PC-9 (cell line): ENCODE results near the gene SLAMF6. TPM values are rescaled to one million over a fixed set of nuclear protein-coding genes. Genes with fewer than 3 reads are reported as not detected.

ENCODE experiments used
- BruUV-seq: library from RNA; stranded (reverse); fragments of 400-500 nt; replicated peaks from 2 replicates; lab custom pipeline; 2021; lab: Mats Ljungman, UMichigan
- CTCF ChIA-PET: fragments of 300-600 bp; sonication (Branson Sonifier 250); formaldehyde crosslinking; loops from one replicate; lab custom pipeline; 2022; ENCODE audit warnings: antibody characterized with exemption; lab: Charles Lee
- POLR2A ChIA-PET: fragments of 300-600 bp; sonication (Branson Sonifier 250); formaldehyde crosslinking; loops from one replicate; lab custom pipeline; 2022; ENCODE audit warnings: antibody characterized with exemption; ENCODE audit not compliant: unreplicated experiment; lab: Charles Lee
- DNase-seq, 2 experiments: peaks; one replicate each; pipeline versions ENCODE4 v3.0.0 to v3.0.0-alpha.2; 2015 to 2022; ENCODE audit warnings: mixed read lengths in 1 of 2
- H2AFZ ChIP-seq: fragments of 200-600 bp; sonication (generic); 2 replicates; pipeline ENCODE4 v1.8.1; 2017; ENCODE audit warnings: antibody characterized with exemption
- H3F3A ChIP-seq: fragments of 200-600 bp; sonication (generic); 2 replicates; pipeline ENCODE4 v1.8.1; 2017; ENCODE audit warnings: antibody characterized with exemption, mild to moderate bottlenecking, low read depth; ENCODE audit not compliant: insufficient read depth
- H3K27ac ChIP-seq: fragments of 200-600 bp; sonication (generic); 2 replicates; pipeline ENCODE4 v1.6.1; 2016; ENCODE audit warnings: mixed run types
- H3K27me3 ChIP-seq: fragments of 200-600 bp; sonication (generic); 2 replicates; pipeline ENCODE4 v1.6.1; 2016; ENCODE audit warnings: low read depth, mixed run types; ENCODE audit not compliant: insufficient read depth
- H3K36me3 ChIP-seq: fragments of 200-600 bp; sonication (generic); 2 replicates; pipeline ENCODE4 v1.6.1; 2016; ENCODE audit warnings: low read depth, mixed run types
- H3K4me1 ChIP-seq: fragments of 200-600 bp; sonication (generic); replicated peaks from 2 replicates; pipeline ENCODE4 v1.6.1; 2016; ENCODE audit warnings: mixed run types; ENCODE audit not compliant: insufficient read depth
- H3K4me2 ChIP-seq: fragments of 200-600 bp; sonication (generic); 2 replicates; pipeline ENCODE4 v1.6.1; 2017; ENCODE audit warnings: mixed run types
- H3K4me3 ChIP-seq: fragments of 200-600 bp; sonication (generic); 2 replicates; pipeline ENCODE4 v1.6.1; 2016; ENCODE audit warnings: mixed run types
- H3K79me2 ChIP-seq: fragments of 200-600 bp; sonication (generic); 2 replicates; pipeline ENCODE4 v1.6.1; 2017; ENCODE audit warnings: low read depth, mixed run types
- H3K9me2 ChIP-seq: fragments of 200-600 bp; sonication (generic); 2 replicates; pipeline ENCODE4 v1.8.1; 2017; ENCODE audit warnings: mild to moderate bottlenecking; ENCODE audit not compliant: insufficient read depth
- H3K9me3 ChIP-seq: fragments of 200-600 bp; sonication (generic); 2 replicates; pipeline ENCODE4 v1.8.1; 2016; ENCODE audit warnings: low read depth; ENCODE audit not compliant: insufficient read depth
- H4K20me1 ChIP-seq: fragments of 200-600 bp; sonication (generic); 2 replicates; pipeline ENCODE4 v1.8.1; 2017; ENCODE audit not compliant: insufficient read depth
- EZH2 ChIP-seq: fragments of 200-600 bp; sonication (generic); IDR thresholded peaks from 2 replicates; pipeline ENCODE4 v1.8.0; 2017; ENCODE audit warnings: antibody characterized with exemption, low read depth
- intact Hi-C: fragments of 100-400 bp; cut with micrococcal nuclease; formaldehyde crosslinking; loops from one replicate; pipeline ENCODE4 v1.10.0; 2022; ENCODE audit not compliant: unreplicated experiment
- total RNA-seq: library from RNA; stranded (reverse); gene quantifications from 2 replicates; pipeline ENCODE4 v1.2.3, GENCODE V29; 2021
- TF ChIP-seq, protein P1 (sequence below): fragments of 200-600 bp; sonication (generic); conservative IDR thresholded peaks from 2 replicates; pipeline ENCODE4 v1.6.1; 2017; ENCODE audit warnings: mixed run types, antibody characterized with exemption, mild to moderate bottlenecking, moderate library complexity

Gene SLAMF6
- total RNA-seq, 1 experiment from 2014 or later, result not detected

DNA sequence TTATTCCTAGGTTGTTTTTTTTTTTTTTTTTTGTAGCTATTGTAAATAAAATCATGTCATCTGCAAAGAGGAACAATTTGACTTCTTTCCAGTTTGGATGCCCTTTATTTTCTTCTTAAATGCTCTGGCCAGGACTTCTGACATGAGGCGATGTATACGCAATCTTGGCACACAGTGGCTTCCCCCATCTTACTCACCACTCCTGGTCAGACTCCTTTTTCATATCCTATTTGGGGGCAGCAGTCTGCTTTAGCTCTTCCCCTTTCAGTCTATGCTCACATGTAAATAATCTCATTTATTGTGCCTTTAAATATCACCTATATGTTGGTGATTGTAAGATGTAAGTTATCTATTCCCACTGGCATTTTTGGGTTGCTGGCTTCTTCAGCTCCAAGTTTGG, 56.1 kb downstream of the SLAMF6 start:
- Histone ChIP-seq H3K79me2 (no peaks in the 10 kb centered on the region), H2AFZ (no peak overlapping the region), H3K4me2 (no peak overlapping the region), H3K27ac (no peak overlapping the region), H3K36me3 (no peaks in the 10 kb centered on the region), H3K9me2 (no peaks in the 10 kb centered on the region), H3K4me1 (no peaks in the 10 kb centered on the region), H3F3A (no peaks in the 10 kb centered on the region), H3K4me3 (no peak overlapping the region), H3K9me3 (no peaks in the 10 kb centered on the region), H4K20me1 (no peaks in the 10 kb centered on the region), H3K27me3 (peaks cover 36% of the 10 kb centered on the region)
- CTCF ChIA-PET, result no interaction called here
- POLR2A ChIA-PET, result no interaction called here
- TF ChIP-seq EZH2, result no peak
- TF ChIP-seq, protein P1, sequence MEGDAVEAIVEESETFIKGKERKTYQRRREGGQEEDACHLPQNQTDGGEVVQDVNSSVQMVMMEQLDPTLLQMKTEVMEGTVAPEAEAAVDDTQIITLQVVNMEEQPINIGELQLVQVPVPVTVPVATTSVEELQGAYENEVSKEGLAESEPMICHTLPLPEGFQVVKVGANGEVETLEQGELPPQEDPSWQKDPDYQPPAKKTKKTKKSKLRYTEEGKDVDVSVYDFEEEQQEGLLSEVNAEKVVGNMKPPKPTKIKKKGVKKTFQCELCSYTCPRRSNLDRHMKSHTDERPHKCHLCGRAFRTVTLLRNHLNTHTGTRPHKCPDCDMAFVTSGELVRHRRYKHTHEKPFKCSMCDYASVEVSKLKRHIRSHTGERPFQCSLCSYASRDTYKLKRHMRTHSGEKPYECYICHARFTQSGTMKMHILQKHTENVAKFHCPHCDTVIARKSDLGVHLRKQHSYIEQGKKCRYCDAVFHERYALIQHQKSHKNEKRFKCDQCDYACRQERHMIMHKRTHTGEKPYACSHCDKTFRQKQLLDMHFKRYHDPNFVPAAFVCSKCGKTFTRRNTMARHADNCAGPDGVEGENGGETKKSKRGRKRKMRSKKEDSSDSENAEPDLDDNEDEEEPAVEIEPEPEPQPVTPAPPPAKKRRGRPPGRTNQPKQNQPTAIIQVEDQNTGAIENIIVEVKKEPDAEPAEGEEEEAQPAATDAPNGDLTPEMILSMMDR, result no peak
- DNase-seq, result no peak
- intact Hi-C loops, result loop anchor here (10.0 kb wide), 1 partner anchor 48 kb away; no protein-coding TSS in a partner anchor
- BruUV-seq, result no TSS peak

DNA sequence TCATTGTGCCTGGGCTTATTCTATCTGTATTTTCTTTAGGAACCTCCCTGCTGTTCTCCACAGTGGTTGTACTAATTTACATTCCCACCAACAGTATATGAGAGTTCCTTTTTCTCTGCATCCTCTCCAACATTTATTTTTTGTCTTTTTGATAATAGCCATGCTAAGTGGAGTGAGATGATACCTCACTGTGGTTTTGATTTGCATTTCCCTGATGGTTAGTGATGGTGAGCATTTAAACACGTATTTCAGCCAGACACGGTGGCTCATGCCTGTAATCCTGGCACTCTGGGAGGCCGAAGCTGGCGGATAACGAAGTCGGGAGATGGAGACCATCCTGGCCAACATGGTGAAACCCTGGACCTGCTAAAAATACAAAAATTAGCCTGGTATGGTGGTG, 57.9 kb downstream of the SLAMF6 start:
- no TSS peak for BruUV-seq

DNA sequence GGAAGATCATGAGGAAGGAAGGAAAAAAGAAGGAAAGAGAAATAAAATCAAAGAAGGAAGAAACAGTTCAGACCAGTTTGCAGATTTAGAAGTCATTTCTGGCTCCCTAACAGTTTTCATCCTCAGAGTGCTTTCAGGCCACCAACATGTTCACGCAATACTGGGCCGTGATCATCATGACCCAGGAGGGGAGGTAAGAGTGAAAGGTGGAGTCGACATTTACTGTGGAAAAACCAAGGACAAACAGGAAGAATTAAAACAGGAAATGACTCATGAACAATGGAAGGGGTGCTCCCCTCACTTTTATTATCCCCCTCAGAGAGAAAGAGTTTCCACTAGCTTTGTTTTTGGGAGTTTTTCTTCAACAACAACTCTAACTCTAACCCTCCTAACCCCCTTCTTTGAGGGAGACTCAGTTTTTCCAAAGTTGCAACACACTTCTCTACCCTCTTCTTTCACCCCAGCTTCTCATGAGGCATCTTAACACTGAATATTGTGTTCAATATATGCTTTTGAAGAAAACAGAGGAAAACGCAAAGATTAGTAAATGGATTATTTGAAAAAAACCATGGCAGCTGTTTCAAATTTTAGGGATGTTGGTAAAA, 62.3 kb downstream of the SLAMF6 start:
- DNase-seq, result no peak
- Histone ChIP-seq H3K4me2 (no peak overlapping the region), H3F3A (no peaks in the 10 kb centered on the region), H3K79me2 (no peaks in the 10 kb centered on the region), H3K27ac (no peak overlapping the region), H4K20me1 (no peaks in the 10 kb centered on the region), H3K9me3 (no peaks in the 10 kb centered on the region), H3K4me3 (no peak overlapping the region), H3K36me3 (no peaks in the 10 kb centered on the region), H3K9me2 (no peaks in the 10 kb centered on the region), H3K4me1 (no peaks in the 10 kb centered on the region), H3K27me3 (peaks cover 33% of the 10 kb centered on the region; the same call in 1 of the 2 replicates), H2AFZ (no peak overlapping the region)
- ChIA-PET POLR2A (no interaction called here), CTCF (no interaction called here)
- no TSS peak for BruUV-seq
- intact Hi-C loops, result loop anchor here (10.0 kb wide), 1 partner anchor 54 kb away; no protein-coding TSS in a partner anchor
- TF ChIP-seq EZH2, result no peak
- TF ChIP-seq, protein P1, result no peak

More for the DNA sequence above, 57.9 kb downstream of the SLAMF6 start:
- Histone ChIP-seq H4K20me1 (no peaks in the 10 kb centered on the region), H3K27ac (no peak overlapping the region), H3F3A (no peaks in the 10 kb centered on the region), H3K9me3 (no peaks in the 10 kb centered on the region), H3K79me2 (no peaks in the 10 kb centered on the region), H3K4me3 (no peak overlapping the region), H3K4me2 (no peak overlapping the region), H2AFZ (no peak overlapping the region), H3K9me2 (no peaks in the 10 kb centered on the region), H3K36me3 (no peaks in the 10 kb centered on the region), H3K27me3 (peaks cover 25% of the 10 kb centered on the region), H3K4me1 (no peaks in the 10 kb centered on the region)
- ChIA-PET CTCF (no interaction called here), POLR2A (no interaction called here)
- DNase-seq, result no peak
- TF ChIP-seq, protein P1, result no peak
- TF ChIP-seq EZH2, result no peak
- intact Hi-C loops, result loop anchor here (10.0 kb wide), 1 partner anchor 50 kb away; no protein-coding TSS in a partner anchor
